Smooth muscle cell of the umbilical artery (primary cell): ENCODE results near the gene VAMP7. TPM values are rescaled to one million over a fixed set of nuclear protein-coding genes. Genes with fewer than 3 reads are reported as not detected.

Source experiments
- total RNA-seq: library from RNA; depleted of rRNA; stranded (reverse); fragments of >200 nt; gene quantifications from 2 replicates; pipeline ENCODE4 v1.2.3, GENCODE V29; 2014

VAMP7 gene, protein sequence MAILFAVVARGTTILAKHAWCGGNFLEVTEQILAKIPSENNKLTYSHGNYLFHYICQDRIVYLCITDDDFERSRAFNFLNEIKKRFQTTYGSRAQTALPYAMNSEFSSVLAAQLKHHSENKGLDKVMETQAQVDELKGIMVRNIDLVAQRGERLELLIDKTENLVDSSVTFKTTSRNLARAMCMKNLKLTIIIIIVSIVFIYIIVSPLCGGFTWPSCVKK
- 46.6 and 50.9 TPM in 2 replicates for total RNA-seq

GRCh38 chrX:155881158-155881993 is at the start of gene VAMP7:
Gene VAMP7, plus strand, starts transcription at chrX:155881345. Its CDS starts 8,122 bp downstream, at chrX:155889467.

Other genes with a start within 250 kb of the VAMP7 start
- not detected in 2 replicates for gene IL9R, start 116.4 kb downstream of the VAMP7 start, total RNA-seq